AG09309 (cell line): Measurements from ENCODE around the gene UGDH.
"Not testable (repeated sequence)": the region's sequence is repeated elsewhere in the genome, so short reads cannot be mapped to it uniquely, and the experiment has no call there.

Source experiments
- DNase-seq: peaks from one replicate; pipeline ENCODE4 v3.0.0-alpha.2; 2010; ENCODE audit warnings: low read depth
- H3K4me3 ChIP-seq: 2 replicates; pipeline ENCODE4 v1.5.1; 2011; ENCODE audit warnings: mild to moderate bottlenecking, low read depth, low read length, moderate library complexity; ENCODE audit not compliant: control insufficient read depth
- CTCF ChIP-seq: IDR thresholded peaks from 2 replicates; pipeline ENCODE4 v1.5.1; 2011; ENCODE audit warnings: mild to moderate bottlenecking, low read depth, low read length, inconsistent platforms; ENCODE audit not compliant: insufficient read depth, control insufficient read depth; ENCODE audit errors: missing control alignments

UGDH gene

DNA sequence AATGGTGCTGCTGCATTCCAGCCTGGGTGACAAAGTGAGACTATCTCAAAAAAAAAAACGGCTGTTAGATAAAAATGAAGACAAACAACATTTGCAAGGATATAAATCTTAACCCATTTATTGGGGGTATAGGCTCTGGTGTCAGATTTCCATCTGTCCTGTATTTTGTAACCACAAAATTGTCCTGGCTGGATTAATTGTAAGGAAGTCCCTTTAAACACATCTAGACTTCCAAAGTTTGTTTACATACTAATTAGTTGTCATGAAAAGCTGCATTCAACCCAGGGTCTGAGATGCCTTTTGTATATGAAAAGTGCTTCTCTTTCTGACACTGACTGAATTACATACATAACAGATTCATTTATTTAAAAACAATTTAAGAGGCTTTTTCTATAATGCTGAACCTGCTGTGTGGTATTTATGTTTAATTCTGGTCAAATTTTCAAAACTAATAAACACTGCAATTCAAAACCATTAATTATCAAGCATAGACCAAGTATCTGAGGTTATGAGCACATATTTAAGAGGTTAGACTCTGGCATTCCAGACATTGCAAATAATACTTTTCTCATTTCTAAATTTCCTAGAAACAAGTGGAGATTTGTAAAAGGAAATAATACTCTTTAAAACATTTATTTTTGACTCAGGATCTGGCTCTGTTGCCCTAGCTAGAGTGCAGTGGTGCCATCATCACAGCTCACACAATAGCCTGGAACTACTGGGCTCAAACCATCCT lies 17.5 kb upstream of the UGDH start:
- DNase-seq = no peak
- H3K4me3 ChIP-seq = no peak overlapping the region
- TF ChIP-seq CTCF = no peak

- not testable (repeated sequence) for DNase-seq
Observed at GRCh38 chr4:39544080-39544479, 16.8 kb upstream of the UGDH start.

GRCh38 chr4:39543034-39543433 lies 15.8 kb upstream of the UGDH start:
- no peak overlapping the region for H3K4me3 ChIP-seq
- DNase-seq = no peak
- no peak for TF ChIP-seq CTCF

More at GRCh38 chr4:39544080-39544479, 16.8 kb upstream of the UGDH start:
- H3K4me3 ChIP-seq = not testable (repeated sequence)

DNA sequence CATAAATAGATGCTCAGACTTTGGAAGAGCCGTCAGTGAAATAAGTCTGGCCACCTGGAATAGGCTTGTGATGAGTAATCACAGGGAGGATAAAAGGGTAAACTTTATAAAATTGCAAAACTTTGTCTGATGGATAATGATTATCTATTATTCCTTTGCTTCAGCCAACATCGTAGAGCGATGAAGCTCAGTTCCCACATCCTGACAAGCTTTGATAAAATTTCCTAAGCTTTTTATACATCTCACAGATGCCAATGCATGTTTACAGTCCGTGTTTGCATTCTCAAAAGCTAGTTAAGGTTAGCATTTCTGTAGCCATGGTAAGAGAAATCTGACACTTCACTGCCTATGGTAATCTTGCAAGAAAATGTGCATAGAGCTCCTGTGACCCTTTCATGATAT lies 15.4 kb upstream of the UGDH start:
- DNase-seq = no peak
- no peak overlapping the region for H3K4me3 ChIP-seq
- no peak for TF ChIP-seq CTCF

DNA sequence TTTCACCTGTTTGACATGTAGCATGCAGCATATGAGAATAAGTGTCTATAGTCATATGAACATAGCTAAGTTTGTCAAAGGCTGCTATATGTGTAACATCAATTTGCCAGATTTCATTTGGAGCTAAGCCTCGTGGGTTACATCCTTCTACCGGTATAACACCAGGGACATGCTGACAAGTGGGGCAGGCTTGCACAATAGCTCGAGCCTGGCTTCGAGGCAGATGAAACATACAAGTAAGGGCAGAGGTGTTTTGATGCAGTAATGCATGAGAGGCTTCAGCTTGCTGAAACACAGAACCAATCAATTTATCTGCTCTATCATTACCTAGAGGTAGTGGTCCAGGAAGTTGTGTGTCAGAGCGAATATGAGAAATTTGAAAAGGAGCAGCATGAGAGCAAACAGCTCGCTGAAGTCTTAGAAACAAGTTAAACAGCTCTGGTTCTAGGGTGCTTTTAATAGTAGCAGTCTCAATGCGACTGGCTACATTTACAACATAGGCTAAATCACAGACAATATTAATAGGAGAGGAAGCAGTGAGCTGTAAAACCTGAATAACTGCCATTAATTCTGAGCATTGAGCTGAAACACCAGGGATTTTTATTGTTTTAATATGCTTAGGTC lies 14.9 kb upstream of the UGDH start:
- no peak for TF ChIP-seq CTCF
- DNase-seq = no peak
- no peak overlapping the region for H3K4me3 ChIP-seq

- DNase-seq = no peak
Observed at GRCh38 chr4:39539089-39539611, 11.9 kb upstream of the UGDH start.

More at GRCh38 chr4:39539089-39539611, 11.9 kb upstream of the UGDH start:
- H3K4me3 ChIP-seq = no peak overlapping the region
- TF ChIP-seq CTCF = no peak
